GM18507 (cell line): ENCODE measurements around the gene NME3.

ENCODE experiments used
- DNase-seq: peaks from one replicate; pipeline ENCODE4 v3.0.0; 2011; ENCODE audit warnings: low read depth; ENCODE audit not compliant: insufficient read length; ENCODE audit errors: extremely low spot score
- FAIRE-seq: peaks from 2 replicates; lab custom pipeline; 2011; peaks lifted over from hg19 to GRCh38; lab: Jason Lieb, UNC

NME3 gene

GRCh38 chr16:1794908-1795666, 23.7 kb upstream of the NME3 start:
- DNase-seq (no peak), FAIRE-seq (no peak)

DNA sequence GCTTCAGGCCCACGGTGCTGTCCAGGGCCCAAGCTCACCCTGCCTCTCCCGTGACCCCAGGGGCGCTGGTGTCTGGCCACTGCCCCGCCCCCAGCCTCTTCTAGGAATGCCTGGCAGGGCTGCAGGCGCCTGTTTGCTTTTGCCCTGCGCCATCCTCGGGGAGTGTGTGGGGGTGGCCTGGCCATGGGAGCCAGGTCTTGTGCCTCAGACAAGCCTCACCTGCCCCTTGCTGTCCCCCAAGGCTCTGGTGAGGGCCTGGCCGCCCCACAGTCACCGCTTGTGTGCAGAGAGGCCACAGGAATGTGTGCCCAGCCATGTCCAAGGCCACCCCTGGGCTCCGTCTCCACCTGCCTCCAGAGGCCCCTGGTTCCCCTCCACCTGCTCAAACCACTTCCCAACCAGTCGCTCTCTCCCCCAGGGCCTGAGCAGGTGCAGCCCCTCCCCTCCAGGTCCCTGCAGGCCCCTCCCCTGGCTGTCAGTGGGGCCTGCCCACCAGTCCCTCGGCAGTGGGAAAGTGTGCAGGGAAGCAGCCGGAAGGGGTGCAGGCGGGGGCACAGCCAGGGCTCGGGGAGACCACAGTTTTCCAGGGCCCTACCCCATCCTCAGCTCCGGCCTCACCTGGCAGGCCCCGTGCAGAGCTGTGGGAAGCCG, 23.0 kb upstream of the NME3 start:
- FAIRE-seq (no peak), DNase-seq (no peak)

DNA sequence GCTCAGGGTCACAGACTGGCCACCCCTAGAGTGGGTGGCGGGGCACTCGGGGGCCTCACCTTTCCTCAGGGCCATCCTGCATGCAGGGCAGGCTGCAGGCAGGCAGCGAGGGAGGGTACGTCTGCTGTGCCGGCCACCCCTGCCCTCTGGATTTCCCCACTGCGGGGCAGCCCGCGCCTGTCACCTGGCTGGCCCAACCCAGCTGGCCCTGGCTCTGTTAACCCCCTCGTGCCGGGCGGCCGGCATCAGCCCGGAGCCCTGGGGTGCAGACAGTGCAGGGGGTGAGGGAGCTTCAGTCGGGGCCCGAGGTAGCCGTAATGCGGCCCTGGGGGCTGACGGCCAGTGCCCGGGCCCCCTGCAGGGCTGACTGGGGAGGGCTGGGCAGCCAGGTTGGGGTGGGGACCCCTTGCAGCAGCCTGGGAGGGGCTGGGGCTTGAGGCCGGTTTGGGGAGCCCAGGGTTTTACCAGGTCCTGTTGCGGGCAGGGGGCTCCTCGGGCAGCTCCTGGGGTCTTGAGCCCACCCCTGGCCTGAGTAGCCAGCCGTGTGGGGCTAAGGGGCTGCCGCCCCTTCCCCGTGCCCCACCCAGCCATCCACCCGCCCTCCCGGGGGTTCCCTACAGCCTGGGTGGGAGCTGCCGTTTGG, 22.4 kb upstream of the NME3 start, which contains the start of gene IGFALS:
Gene IGFALS, minus strand, starts transcription at position 128 of the 643 bp plus-strand sequence. Its CDS starts 53 bp downstream, at position 75.
- no peak for FAIRE-seq

DNA sequence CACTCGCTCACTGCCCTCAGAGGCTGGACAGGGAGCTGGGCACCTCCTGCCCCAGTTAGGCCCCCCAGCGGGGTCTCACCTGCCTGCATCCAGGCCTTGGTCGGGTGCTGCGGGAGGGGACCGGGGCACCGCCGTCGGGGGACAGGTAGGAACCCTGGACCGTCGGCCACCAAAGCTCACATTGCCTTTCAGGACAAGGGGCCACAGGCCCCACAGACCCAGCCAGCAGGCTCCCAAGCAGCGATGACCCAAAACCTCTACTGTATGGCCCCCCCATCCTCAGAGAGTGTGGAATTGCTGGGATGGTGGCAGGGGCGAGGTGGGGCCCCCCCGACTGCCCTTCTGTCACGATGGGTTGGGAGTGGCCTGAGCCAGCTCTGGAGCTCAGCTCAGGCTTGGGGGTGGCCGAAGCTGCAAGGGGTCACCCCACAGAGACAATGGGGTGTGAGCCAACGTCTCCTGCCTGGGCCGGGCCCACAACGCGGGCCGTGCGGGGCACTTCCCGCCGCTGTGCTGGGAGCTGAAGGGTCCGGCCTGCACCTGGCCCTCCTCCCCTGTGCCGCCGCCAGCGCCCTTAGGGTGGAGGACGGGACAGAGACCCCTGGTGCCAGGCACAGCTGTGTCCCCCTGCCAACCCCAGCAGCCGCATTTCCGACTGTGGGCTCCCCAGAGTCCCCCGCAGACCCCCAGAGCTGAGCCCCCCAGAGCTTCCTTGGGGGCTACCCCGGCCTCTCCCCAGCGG, 21.7 kb upstream of the NME3 start:
- DNase-seq = no peak
- no peak for FAIRE-seq

More for the DNA sequence above, 22.4 kb upstream of the NME3 start, which contains the start of gene IGFALS:
- no peak for DNase-seq

GRCh38 chr16:1791943-1792812, 20.8 kb upstream of the NME3 start:
- no peak for DNase-seq
- no peak for FAIRE-seq

DNA sequence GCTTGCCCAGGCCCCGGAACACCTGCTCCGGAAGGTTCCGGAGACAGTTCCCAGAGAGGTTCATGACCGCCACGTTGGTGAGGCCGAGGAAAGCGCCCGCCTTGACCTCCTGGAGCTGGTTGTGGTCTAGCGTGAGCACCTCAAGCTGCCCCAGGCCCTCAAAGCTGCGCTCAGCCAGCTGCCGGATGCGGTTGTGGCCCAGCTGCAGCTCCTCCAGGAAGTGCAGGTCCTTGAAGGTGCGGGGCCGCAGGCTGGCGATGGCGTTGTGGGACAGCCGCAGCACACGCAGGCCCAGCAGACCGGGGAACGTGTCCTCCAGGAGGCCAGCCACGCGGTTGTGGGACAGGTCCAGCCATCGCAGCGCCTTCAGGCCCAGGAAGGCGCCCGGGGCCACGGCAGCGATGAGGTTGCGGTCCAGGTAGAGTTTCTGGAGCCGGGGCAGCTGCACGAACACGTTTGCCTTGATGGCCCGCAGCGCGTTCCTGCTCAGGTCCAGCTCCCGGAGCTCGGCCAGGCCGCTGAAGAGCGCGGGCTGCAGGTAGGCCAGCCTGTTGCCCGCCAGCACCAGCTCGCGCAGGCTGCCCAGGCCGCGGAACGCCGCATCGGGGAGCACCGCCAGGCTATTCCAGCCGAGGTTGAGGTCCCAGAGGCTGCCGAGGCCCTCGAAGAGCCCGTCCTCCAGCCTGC, 20.1 kb upstream of the NME3 start:
- DNase-seq (no peak), FAIRE-seq (no peak)

DNA sequence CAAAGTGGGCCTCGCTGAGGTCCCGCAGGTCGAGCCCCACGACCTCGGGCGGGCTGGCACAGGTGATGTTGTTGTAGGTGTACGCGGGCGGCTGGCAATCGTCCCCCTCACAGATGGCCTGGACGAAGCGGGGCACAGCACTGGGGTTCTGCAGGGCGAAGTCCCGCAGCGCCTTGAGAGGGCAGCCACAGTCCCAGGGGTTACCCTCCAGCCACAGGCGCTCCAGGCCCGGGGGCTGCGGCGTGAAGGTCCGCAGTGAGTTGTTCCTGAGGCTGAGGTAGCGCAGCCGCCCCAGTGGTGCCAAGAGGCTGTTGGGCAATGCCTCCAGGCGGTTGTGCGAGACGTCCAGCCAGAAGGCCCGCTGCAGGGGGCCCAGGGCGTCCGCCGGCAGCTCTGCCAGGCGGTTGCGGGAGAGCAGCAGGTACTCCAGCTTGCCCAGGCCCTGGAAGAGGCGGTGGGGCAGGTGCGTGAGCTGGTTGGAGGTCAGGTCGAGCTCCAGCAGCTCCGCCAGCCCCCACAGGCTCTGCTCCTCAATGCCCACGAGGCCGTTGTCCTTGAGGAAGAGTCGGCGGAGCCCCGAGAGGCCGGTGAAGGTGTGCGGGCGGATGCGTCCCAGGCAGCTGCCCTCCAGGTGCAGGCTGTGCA, 19.4 kb upstream of the NME3 start:
- no peak for FAIRE-seq
- no peak for DNase-seq

DNA sequence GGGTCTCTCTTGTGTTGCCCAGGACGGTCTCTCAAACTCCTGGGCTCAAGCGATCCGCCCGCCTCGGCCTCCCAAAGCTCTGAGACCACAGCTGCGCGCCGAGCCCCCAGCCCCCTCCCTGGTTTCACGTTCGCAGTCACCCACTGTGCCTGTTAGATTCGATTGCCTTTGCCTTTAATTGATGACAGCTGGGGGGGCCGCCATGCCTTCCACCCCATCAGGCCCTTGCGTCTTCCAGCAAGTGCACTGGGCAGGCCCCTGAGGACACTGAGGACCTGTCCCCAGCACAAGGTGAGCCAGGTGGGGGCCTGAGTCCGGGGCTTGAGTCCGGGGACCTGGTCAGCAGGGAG, 18.9 kb upstream of the NME3 start:
- no peak for DNase-seq
- FAIRE-seq = no peak

- FAIRE-seq (no peak), DNase-seq (no peak)
Observed at GRCh38 chr16:1789643-1790045, 18.3 kb upstream of the NME3 start.

GRCh38 chr16:1788708-1789100, 17.4 kb upstream of the NME3 start:
- FAIRE-seq (no peak), DNase-seq (no peak)

DNA sequence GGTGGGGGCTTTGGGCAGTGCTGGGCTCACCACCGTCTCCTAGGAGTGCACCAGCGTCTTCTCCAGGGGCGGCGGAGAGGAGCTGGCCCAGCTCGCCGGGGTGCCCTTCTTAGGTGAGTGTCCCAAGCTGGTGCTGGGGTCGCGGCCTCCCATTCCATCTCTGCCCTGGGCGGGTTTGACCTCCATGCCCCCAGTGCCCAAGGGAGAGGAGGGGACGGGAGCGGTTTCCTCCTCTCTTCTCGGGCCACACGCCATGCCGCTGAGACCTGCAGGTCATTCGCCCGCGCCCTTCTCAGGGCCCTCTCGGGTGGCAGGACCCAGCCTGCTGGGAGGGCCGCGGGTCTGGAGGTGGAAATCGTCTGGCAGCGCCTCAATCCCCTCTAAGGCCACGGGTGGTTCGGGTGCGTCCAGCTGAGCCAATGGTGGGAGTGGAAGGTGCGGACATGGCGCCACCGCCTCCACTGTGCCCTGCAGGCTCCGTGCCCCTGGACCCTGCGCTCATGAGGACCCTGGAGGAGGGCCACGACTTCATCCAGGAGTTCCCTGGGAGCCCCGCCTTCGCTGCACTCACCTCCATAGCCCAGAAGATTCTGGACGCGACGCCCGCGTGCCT, 16.9 kb upstream of the NME3 start:
- DNase-seq (no peak), FAIRE-seq (no peak)

DNA sequence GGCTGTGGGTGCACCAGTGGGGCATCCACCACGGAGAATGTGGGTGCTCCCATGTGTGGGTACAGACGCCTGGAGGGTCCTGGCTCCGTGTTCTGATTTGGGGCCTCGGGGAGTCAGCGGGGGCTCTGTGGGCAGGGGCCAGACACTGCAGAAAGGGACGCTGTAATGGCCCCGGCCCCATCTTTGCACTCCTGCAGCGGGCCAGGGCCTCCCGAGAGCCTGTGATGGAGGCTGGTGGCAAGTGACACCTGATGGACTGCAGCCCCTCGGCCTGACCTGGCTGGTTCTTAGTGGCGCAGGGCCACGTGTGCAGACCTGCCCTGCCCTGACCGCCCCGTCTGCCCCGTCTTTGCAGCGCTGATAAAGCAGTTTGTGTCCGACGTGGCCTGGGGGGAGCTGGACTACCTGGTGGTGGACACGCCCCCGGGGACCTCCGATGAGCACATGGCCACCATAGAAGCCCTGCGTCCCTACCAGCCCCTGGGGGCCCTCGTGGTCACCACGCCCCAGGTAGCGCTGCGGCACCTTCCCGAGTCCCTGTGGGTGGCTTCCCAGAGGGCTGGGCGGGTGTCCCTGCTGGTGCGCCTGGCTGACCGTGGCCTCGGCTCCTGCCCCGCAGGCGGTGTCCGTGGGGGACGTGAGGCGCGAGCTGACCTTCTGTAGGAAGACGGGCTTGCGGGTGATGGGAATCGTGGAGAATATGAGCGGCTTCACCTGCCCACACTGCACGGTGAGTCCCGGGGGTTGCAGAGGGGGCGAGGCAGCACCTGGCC, 16.2 kb upstream of the NME3 start:
- DNase-seq = no peak
- FAIRE-seq = no peak

- FAIRE-seq (no peak), DNase-seq (no peak)
Observed at GRCh38 chr16:1787056-1787321, 15.6 kb upstream of the NME3 start.

- FAIRE-seq (no peak), DNase-seq (no peak)
Observed at GRCh38 chr16:1786242-1787055, 15.1 kb upstream of the NME3 start.

DNA sequence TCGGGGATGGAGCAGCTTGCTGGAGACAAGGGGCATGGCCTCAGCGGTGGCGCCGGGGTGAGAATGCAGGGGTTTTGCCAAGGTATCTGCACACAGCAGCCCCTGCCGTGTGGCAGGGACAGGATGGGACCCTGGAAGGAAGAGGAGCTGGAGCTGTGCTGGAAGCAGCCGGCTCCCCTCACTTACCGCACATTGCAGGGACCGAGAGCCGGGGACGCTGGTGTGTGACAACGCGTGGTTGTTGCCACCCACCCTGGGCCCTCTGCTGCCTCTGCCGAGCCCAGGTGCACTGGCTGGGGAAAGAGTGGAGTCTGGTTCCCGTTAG, 14.5 kb upstream of the NME3 start:
- no peak for FAIRE-seq
- DNase-seq = no peak

DNA sequence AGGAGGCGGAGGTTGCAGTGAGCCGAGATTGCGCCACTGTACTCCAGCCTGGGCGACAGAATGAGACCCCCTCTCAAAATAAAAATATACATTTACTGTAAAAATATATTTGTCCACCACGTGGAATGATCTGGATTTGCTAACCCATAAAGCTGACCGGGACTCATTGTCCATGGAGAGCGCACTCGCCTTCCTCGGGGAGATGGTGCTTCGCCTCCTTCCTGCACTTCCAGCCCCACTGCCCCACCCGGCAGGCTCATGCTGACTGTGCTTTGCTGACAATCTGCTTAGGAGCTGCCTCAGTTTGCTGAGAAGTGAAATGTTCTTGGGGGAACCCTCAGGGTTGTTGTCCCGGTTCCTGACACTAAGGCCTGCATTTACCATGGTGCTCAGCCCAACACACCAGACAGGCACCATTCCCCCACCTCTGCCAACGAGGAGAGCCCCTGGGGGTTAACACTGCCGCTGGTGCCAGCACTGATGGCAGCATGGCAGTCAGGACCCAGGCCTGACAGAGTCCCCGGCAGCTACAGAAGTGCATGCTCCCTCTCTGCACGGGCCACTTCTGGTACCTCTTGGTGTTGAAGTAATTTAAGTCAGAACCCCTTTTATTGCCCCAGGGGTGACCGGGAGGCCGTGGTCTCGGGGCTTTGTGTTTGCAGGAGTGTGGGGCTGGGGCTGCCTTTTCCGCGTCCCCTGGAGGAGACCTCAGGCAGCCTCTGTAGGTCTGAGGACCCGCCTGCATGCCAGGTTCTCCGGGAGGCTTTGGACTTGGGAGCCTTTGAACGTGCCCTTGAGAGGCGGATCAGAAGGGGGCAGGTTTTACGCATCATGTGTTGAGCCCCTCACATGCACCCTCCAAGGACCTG, 13.9 kb upstream of the NME3 start:
- FAIRE-seq (no peak), DNase-seq (no peak)
